ENCODE measurements around the gene PSMC1.

GRCh38 chr14:90300611-90301047, 44.3 kb downstream of the PSMC1 start:
- no peak for TF ChIP-seq CTCF (IDR thresholded peaks at IDR 0.05; ENCODE audit: low read depth, low read length)
- TF ChIP-seq EZH2phosphoT487 (IDR thresholded peaks at IDR 0.05; ENCODE audit: low read depth): no peak

All from OCI-LY3 (cell line).